CD4-positive, alpha-beta memory T cell (primary cell): ENCODE measurements around the gene TWF1. TPM values are rescaled to one million over a fixed set of nuclear protein-coding genes. Genes with fewer than 3 reads are reported as not detected.
A peak's percentile ranks its signal among the peaks of the same experiment; 100 is the strongest.

Experiments used
- CTCF ChIA-PET: fragments of 350-600 bp; sonication (Branson Sonifier 250); formaldehyde crosslinking; loops from one replicate; lab custom pipeline; 2021; ENCODE audit warnings: inconsistent platforms; ENCODE audit not compliant: partially characterized antibody; lab: Charles Lee
- POLR2A ChIA-PET: fragments of 350-600 bp; sonication (Branson Sonifier 250); formaldehyde crosslinking; loops from one replicate; lab custom pipeline; 2021; ENCODE audit not compliant: partially characterized antibody; lab: Charles Lee
- DNase-seq, 5 donors: peaks; one replicate each; pipeline versions ENCODE4 v3.0.0 to v3.0.0-alpha.2; 2020 to 2022; ENCODE audit warnings: mixed read lengths in 1 of 5
- H3K27ac ChIP-seq: one replicate; pipeline ENCODE4 v1.7.0; 2013; ENCODE audit warnings: low read depth, low read length
- H3K27me3 ChIP-seq: 2 replicates; pipeline ENCODE4 v1.7.0; 2013; ENCODE audit warnings: mild to moderate bottlenecking, low read length, moderate library complexity; ENCODE audit not compliant: insufficient read depth
- H3K36me3 ChIP-seq: 2 replicates; pipeline ENCODE4 v1.7.0; 2013; ENCODE audit warnings: mild to moderate bottlenecking, low read length, moderate library complexity; ENCODE audit not compliant: insufficient read depth
- H3K4me1 ChIP-seq: 2 replicates; pipeline ENCODE4 v1.7.0; 2013; ENCODE audit warnings: mild to moderate bottlenecking, low read length, moderate library complexity; ENCODE audit not compliant: insufficient read depth
- H3K4me3 ChIP-seq, 2 donors: one replicate each; pipeline ENCODE4 v1.7.0; 2013; ENCODE audit warnings: low read length in 2 of 2, mild to moderate bottlenecking in 1 of 2
- H3K9me3 ChIP-seq, 2 donors: one replicate each; pipeline ENCODE4 v1.7.0; 2013; ENCODE audit warnings: low read length in 2 of 2, control low read depth in 1 of 2; ENCODE audit not compliant: control insufficient read depth in 1 of 2
- H3K27ac Mint-ChIP-seq, 7 donors: one replicate each; pipeline ENCODE4 v1.8.0; 2020 to 2021; ENCODE audit warnings: mixed read lengths in 7 of 7, mild to moderate bottlenecking in 6 of 7, inconsistent platforms in 3 of 7, moderate library complexity in 3 of 7
- H3K27me3 Mint-ChIP-seq, 2 donors: one replicate each; pipeline ENCODE4 v1.8.0; 2020 to 2021; ENCODE audit warnings: mixed read lengths in 2 of 2
- H3K36me3 Mint-ChIP-seq, 2 donors: one replicate each; pipeline ENCODE4 v1.8.0; 2020 to 2021; ENCODE audit warnings: mixed read lengths in 2 of 2, inconsistent platforms in 1 of 2, mild to moderate bottlenecking in 1 of 2
- H3K4me1 Mint-ChIP-seq, 4 donors: one replicate each; pipeline ENCODE4 v1.8.0; 2020 to 2021; ENCODE audit warnings: mixed read lengths in 4 of 4, mild to moderate bottlenecking in 1 of 4
- H3K4me3 Mint-ChIP-seq, 8 donors: one replicate each; pipeline ENCODE4 v1.8.0; 2020 to 2021; ENCODE audit warnings: mixed read lengths in 8 of 8, mild to moderate bottlenecking in 7 of 8, moderate library complexity in 6 of 8, inconsistent platforms in 3 of 8
- H3K9me3 Mint-ChIP-seq, 8 donors: one replicate each; pipeline ENCODE4 v1.8.0; 2020 to 2021; ENCODE audit warnings: mixed read lengths in 8 of 8, mild to moderate bottlenecking in 5 of 8, inconsistent platforms in 3 of 8, moderate library complexity in 1 of 8
- intact Hi-C: fragments of 100-400 bp; cut with micrococcal nuclease; formaldehyde crosslinking; loops from one replicate; pipeline ENCODE4 v1.15.1; 2023
- polyA plus RNA-seq, 2 donors: library from polyadenylated mRNA; unstranded; fragments of 300-500 nt; fragmentation: Illumina TruSeq; gene quantifications; one replicate each; pipeline ENCODE4 v1.2.3, GENCODE V29; 2021
- total RNA-seq, 2 experiments: library from RNA; stranded (reverse); gene quantifications; one replicate each; pipeline ENCODE4 v1.2.3, GENCODE V29; 2021

The TWF1 gene
- total and polyA plus RNA-seq, 4 experiments from 2014 or later = 13.1 to 32.4 (median 23.0) TPM

DNA sequence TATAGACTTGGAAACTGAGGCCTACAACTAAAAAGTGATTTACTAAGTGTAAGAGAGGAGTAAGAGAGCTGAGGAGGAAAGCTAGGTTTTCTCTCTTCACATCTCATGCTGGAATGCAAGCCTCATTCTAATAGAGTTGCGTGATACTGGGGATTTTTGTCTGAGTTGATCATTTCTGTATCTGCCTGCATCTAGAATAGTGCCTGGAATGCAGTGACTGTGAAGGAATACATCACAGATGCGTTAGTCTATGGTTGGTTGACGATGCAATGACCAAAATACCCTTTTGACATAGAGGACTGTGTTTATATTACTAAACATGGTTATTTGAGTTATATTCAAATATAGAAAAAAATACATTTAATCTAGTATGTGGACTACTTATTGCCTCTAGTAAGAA, 20.6 kb upstream of the TWF1 start:
- Histone ChIP-seq H3K27ac (no peak overlapping the region), H3K9me3 (no peaks in the 10 kb centered on the region), H3K27me3 (no peaks in the 10 kb centered on the region), H3K4me1 (peaks cover 7% of the 10 kb centered on the region), H3K4me3 (no peak overlapping the region), H3K36me3 (no peaks in the 10 kb centered on the region)
- Mint-ChIP-seq H3K9me3 (no peaks in the 10 kb centered on the region), H3K4me3 (no peak overlapping the region), H3K27ac (no peak overlapping the region), H3K36me3 (no peaks in the 10 kb centered on the region), H3K27me3 (peaks cover 2 to 4% of the 10 kb centered on the region in 2 donors), H3K4me1 (peaks cover 2 to 12% (median 7%) of the 10 kb centered on the region in 4 donors)
- DNase-seq = no peak
- CTCF ChIA-PET = interaction anchor here (0.7 kb wide), 1 partner anchor 18 kb away, joined by 3 read pairs; no protein-coding TSS in a partner anchor
- intact Hi-C loops = no loop called here
- POLR2A ChIA-PET = no interaction called here

DNA sequence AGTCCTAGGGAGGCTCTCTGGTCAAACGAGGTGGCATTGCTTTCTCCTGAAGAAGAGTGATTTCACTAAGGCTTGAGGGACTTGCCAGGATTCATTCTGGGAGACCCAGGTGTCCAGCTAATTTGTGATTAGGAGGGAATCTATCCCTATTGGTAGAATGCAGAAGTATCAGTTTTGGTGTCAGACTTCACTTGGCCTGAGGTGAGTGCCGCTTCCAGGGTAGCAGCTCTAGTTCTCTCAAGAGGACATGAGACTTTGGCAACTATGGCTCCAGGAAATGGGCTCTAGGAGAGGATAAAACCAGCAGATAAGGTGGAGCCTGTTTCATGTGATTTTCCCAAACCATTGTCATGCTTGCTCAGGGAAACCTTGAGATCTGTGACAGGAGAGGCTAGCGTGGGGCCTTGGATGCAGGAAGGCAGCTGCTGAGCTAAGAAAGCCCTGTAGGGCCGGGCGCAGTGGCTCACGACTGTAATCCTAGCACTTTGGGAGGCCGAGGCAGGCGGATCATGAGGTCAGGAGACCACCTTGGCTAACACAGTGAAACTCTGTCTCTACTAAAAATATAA, 18.2 kb upstream of the TWF1 start:
- H3K36me3 Mint-ChIP-seq = no peaks in the 10 kb centered on the region
- H3K4me3 Mint-ChIP-seq = no peak overlapping the region

DNA sequence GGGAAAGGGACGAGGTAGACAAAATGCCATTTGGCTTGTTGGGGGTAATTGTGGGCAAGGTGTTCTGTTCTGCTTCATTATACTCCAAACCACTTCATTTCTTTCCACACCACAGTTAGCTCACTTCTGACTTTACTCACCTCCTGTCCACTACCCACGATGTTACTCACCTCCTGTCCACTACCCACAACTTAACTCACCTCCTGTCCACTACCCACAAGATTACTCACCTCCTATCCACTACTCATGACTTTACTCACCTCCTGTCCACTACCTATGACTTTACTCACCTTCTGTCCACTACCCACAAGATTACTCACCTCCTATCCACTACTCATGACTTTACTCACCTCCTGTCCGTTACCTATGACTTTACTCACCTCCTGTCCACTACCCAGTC, 10.1 kb upstream of the TWF1 start:
- no peaks in the 10 kb centered on the region for H3K4me1 ChIP-seq
- no peaks in the 10 kb centered on the region for H3K9me3 ChIP-seq
- no peaks in the 10 kb centered on the region for H3K9me3 Mint-ChIP-seq
- no peaks in the 10 kb centered on the region for H3K36me3 Mint-ChIP-seq
- ChIA-PET POLR2A (interaction anchor here (1.5 to 7.5 kb wide), 2 partner anchors 9 to 16 kb away, joined by 3 to 30 read pairs; partner anchors contain the start of gene TWF1), CTCF (interaction anchor here (1.2 kb wide), 1 partner anchor 9 kb away, joined by 3 read pairs; no protein-coding TSS in a partner anchor)
- DNase-seq = no peak
- no peaks in the 10 kb centered on the region for H3K36me3 ChIP-seq
- no peaks in the 10 kb centered on the region for H3K27me3 ChIP-seq
- H3K27ac ChIP-seq = no peak overlapping the region
- peak overlapping the region in 1 of 7 donors; percentile 54 for H3K27ac Mint-ChIP-seq
- intact Hi-C loops = no loop called here
- H3K4me3 ChIP-seq = no peak overlapping the region
- peaks cover under 1 to 9% (median 4%) of the 10 kb centered on the region in 4 donors for H3K4me1 Mint-ChIP-seq
- peaks cover 2 to 7% of the 10 kb centered on the region in 2 donors for H3K27me3 Mint-ChIP-seq
- H3K4me3 Mint-ChIP-seq = no peak overlapping the region

More for the DNA sequence above, 18.2 kb upstream of the TWF1 start:
- H3K4me1 Mint-ChIP-seq = no peaks in the 10 kb centered on the region
- no peaks in the 10 kb centered on the region for H3K36me3 ChIP-seq
- H3K27ac ChIP-seq = no peak overlapping the region
- POLR2A ChIA-PET = interaction anchor here (1.9 kb wide), 1 partner anchor 11 kb away, joined by 6 read pairs; the partner anchor contains the start of gene TMEM117
- CTCF ChIA-PET = interaction anchor here (1.2 kb wide), 1 partner anchor 17 kb away, joined by 5 read pairs; no protein-coding TSS in a partner anchor
- intact Hi-C loops = no loop called here
- H3K4me3 ChIP-seq = no peak overlapping the region
- H3K27me3 ChIP-seq = no peaks in the 10 kb centered on the region
- no peaks in the 10 kb centered on the region for H3K9me3 Mint-ChIP-seq
- H3K27ac Mint-ChIP-seq = peak overlapping the region in 1 of 7 donors; percentile 16
- no peak for DNase-seq
- H3K27me3 Mint-ChIP-seq = peaks cover 2 to 4% of the 10 kb centered on the region in 2 donors
- H3K4me1 ChIP-seq = no peaks in the 10 kb centered on the region
- no peaks in the 10 kb centered on the region for H3K9me3 ChIP-seq

DNA sequence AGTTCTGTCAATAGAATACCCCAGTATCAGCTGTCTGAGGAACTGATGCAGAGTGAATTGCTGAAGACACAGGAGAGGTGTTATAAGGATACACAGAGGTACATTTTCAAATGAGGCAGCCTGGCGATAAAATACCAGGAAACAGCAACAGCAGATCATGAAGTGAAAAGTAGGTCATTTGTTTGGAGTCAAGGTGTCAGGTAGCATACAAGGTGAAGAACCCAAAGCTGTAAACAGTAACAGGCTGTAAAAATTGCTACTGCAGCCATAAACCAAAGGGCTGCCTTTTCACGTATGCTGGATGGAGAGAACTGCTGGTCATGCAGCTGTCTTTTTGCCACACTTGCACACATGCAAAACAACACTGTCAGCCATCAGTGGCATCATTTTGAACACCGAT, 9.3 kb upstream of the TWF1 start:
- CTCF ChIA-PET = interaction anchor here (0.9 kb wide), 1 partner anchor 9 kb away, joined by 3 read pairs; no protein-coding TSS in a partner anchor
- no peaks in the 10 kb centered on the region for H3K27me3 ChIP-seq
- no peak overlapping the region for H3K4me3 ChIP-seq
- no peaks in the 10 kb centered on the region for H3K9me3 ChIP-seq
- DNase-seq = no peak
- Mint-ChIP-seq H3K4me3 (peak overlapping the region in 1 of 8 donors; percentile 44), H3K9me3 (no peaks in the 10 kb centered on the region), H3K27ac (peak overlapping the region in 4 of 7 donors; percentile 8 to 77 (median 32)), H3K27me3 (peaks cover 2 to 7% of the 10 kb centered on the region in 2 donors), H3K4me1 (peaks cover 3 to 12% (median 5%) of the 10 kb centered on the region in 4 donors), H3K36me3 (no peaks in the 10 kb centered on the region)
- intact Hi-C loops = no loop called here
- no peaks in the 10 kb centered on the region for H3K36me3 ChIP-seq
- POLR2A ChIA-PET = interaction anchor here (1.5 to 7.5 kb wide), 2 partner anchors 9 to 17 kb away, joined by 3 to 30 read pairs; partner anchors contain the start of gene TWF1
- no peak overlapping the region for H3K27ac ChIP-seq
- H3K4me1 ChIP-seq = no peaks in the 10 kb centered on the region

DNA sequence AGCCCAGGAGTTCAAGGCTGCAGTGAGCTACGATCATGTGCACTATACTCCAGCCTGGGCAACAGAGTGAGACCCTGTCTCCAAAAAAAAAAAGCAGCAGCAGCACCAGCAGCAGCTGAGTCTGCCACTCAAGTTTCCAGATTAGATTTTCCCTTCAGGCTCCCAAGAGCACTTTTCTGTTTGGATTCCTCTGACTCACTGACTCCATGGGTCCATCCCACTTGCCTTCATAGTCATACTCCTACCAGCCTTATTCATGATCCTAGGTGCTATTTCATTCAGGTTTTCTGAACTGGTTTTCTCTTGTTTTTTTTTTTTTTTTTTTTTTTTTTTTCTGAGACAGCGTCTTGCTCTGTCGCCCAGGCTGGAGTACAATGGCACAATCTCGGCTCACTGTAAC, 6.8 kb upstream of the TWF1 start:
- peaks cover 2 to 5% of the 10 kb centered on the region in 2 donors for H3K27me3 Mint-ChIP-seq
- no peak for DNase-seq
- intact Hi-C loops = no loop called here
- Histone ChIP-seq H3K27me3 (no peaks in the 10 kb centered on the region), H3K4me3 (no peak overlapping the region), H3K36me3 (no peaks in the 10 kb centered on the region), H3K4me1 (no peaks in the 10 kb centered on the region), H3K27ac (no peak overlapping the region), H3K9me3 (no peaks in the 10 kb centered on the region)
- ChIA-PET POLR2A (no interaction called here), CTCF (no interaction called here)
- no peak overlapping the region for H3K27ac Mint-ChIP-seq
- no peaks in the 10 kb centered on the region for H3K36me3 Mint-ChIP-seq
- peaks cover 3 to 21% (median 7%) of the 10 kb centered on the region in 4 donors for H3K4me1 Mint-ChIP-seq
- no peak overlapping the region for H3K4me3 Mint-ChIP-seq
- no peaks in the 10 kb centered on the region for H3K9me3 Mint-ChIP-seq

DNA sequence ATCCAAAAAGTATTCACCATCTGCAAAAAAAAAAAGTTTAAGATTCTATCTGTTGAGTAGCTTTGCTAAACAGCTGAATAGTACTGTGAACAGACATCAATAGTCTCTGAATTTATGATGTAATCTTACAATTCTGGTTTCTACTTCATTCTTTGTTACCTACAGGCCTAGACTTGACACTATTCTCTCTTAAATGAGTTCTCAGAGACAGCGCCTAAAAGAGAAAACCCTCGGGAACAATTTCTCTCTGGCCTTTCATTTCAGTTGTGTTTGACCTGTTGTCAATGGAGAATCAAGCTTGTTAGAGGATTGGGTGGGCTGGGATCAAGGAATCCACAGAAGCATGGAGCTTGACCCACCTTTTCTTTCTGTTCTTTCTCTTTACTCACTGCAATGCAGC, 5.9 kb upstream of the TWF1 start:
- Mint-ChIP-seq H3K27ac (peak overlapping the region in 1 of 7 donors; percentile 86), H3K4me1 (peaks cover 4 to 26% (median 10%) of the 10 kb centered on the region in 4 donors), H3K27me3 (peaks cover 2 to 5% of the 10 kb centered on the region in 2 donors), H3K9me3 (no peaks in the 10 kb centered on the region), H3K4me3 (no peak overlapping the region), H3K36me3 (no peaks in the 10 kb centered on the region)
- H3K36me3 ChIP-seq = no peaks in the 10 kb centered on the region
- peaks cover 3% of the 10 kb centered on the region for H3K4me1 ChIP-seq
- H3K27ac ChIP-seq = no peak overlapping the region
- ChIA-PET POLR2A (no interaction called here), CTCF (no interaction called here)
- no peak for DNase-seq
- intact Hi-C loops = no loop called here
- H3K4me3 ChIP-seq = no peak overlapping the region
- no peaks in the 10 kb centered on the region for H3K9me3 ChIP-seq
- H3K27me3 ChIP-seq = no peaks in the 10 kb centered on the region

DNA sequence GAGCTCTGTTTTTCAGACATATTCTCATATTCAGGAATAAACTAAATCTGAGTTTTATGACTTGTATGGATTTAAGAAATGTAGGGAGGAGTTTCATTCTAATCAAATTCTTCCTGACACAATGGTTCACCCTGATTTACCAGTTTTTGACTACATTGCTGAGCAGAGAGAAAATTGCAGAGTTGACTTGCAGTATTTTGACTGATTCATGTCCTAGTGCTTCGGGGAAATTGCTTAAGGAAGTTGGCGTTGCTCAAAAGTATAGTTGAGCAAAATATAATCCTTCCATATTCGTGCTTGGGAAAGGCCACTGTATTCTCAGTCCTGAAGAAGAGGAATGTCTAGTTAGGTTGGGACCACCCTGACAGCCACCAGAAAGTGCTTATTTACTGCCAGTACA, 1.3 kb upstream of the TWF1 start:
- Histone ChIP-seq H3K27ac (peak overlapping the region; percentile 86), H3K27me3 (no peaks in the 10 kb centered on the region), H3K9me3 (no peaks in the 10 kb centered on the region), H3K4me3 (no peak overlapping the region), H3K4me1 (peaks cover 34% of the 10 kb centered on the region), H3K36me3 (peaks cover 8% of the 10 kb centered on the region)
- Mint-ChIP-seq H3K9me3 (peaks cover 0 to 4% (median 0%) of the 10 kb centered on the region in 8 donors), H3K4me3 (peak overlapping the region in 7 of 8 donors; percentile 99 to 100 (median 100)), H3K27ac (peak overlapping the region; percentile 99 to 100 (median 100)), H3K4me1 (peaks cover 16 to 56% (median 36%) of the 10 kb centered on the region in 4 donors), H3K27me3 (no peaks in the 10 kb centered on the region), H3K36me3 (peaks cover 3 to 26% of the 10 kb centered on the region in 2 donors)
- intact Hi-C loops = loop anchor here (5.0 kb wide), 1 partner anchor 1480 kb away; the partner anchor contains the start of genes PPHLN1 and ZCRB1
- POLR2A ChIA-PET = interaction anchor here (1.4 to 5.2 kb wide), 6 partner anchors 8 to 47 kb away, joined by 3 to 90 read pairs (median 23); partner anchors contain the start of genes IRAK4, PUS7L and TMEM117
- no peak for DNase-seq
- CTCF ChIA-PET = interaction anchor here (1.1 to 2.8 kb wide), 6 partner anchors 8 to 73 kb away, joined by 3 to 14 read pairs (median 4); partner anchors contain the start of genes IRAK4 and PUS7L
